Activated T-cell treated with anti-CD3 and anti-CD28 coated beads for 48 hours (primary cell): ENCODE measurements around the gene SHD.

Source experiments
- DNase-seq: peaks from one replicate; pipeline ENCODE4 v3.0.0-alpha.2; 2020; ENCODE audit warnings: low read depth

The SHD gene

DNA sequence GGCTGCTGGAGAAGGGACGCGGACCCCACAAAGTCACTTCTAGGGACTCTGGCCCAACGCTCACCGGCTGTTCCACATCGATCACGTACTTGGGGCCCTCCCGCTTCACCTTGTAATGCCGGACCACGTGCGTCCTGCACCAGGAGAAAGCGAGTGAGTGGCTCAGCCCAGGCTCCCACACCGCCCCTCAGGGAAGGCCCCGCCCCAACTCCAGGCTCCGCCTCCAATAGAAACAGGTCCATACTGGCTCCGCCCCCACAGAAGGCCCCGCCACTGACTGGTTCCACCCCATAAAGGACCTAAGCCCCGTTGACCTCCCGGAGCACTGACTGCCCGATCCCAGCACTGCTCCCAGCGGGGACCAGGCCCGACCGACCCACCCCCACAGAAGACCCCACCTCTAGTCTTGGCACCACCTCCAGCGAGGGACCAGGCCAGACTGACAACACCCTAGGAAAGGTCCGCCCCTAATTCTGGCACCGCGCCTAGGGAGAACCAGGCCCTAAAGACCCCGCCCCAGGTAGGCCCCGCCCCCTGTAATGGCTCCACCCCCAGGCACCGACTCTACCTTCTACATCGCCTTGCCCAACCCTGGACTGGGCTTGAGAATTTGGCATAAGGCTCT, 48.3 kb downstream of the SHD start:
- peak; percentile 85 for DNase-seq

DNA sequence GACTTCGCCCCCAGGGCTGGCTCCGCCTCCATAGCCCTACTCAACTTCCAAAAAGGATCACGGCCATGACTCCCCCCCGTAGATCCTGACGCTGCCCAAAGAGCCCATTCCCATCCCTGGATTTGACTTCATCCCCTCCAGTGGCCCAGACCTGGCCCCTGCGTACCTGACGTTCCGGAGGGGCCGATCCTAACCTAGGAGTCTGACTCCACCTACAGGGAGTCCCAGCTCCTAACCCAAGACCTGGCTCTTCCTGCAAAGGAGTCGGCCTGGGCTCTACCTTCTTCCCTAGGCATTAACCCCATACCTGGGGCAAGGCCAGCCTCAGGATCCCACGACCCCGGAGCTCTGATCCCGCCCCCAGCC, 48.8 kb downstream of the SHD start:
- DNase-seq = no peak

DNA sequence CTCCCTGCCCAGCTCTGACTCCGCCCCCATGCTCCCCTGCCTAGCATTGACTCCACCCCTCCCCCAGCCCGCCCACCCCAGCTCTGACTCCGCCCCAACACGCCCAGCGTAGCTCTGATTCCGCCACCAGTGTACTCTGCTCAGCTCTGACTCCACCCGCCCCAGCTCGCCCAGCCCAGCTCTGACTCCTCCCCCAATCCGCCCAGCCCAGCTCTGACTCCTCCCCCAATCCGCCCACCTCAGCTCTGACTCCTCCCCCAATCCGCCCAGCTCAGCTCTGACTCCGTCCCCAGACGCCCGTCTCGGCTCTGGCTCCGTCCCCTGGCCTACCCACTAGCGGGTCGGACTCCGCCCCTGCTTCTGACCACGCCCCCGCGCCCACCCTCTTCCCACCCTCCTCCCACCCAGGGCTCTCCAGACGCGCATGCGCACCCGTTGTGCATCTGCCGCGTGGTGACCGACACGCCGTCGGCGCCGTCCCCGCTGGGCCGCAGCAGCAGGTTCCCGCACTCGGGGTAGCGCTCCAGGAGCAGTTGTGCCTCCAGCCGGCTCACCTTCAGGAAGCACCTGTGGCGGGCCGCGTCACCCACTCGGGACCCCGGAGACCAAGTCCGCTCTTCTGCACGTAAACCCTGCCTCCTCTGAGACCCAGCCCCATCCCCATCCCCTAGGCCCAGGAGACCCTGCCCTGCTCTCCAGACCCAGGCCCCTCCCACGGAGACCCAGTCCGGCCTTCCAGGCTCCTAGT, 49.4 kb downstream of the SHD start:
- DNase-seq = peak; percentile 98

DNA sequence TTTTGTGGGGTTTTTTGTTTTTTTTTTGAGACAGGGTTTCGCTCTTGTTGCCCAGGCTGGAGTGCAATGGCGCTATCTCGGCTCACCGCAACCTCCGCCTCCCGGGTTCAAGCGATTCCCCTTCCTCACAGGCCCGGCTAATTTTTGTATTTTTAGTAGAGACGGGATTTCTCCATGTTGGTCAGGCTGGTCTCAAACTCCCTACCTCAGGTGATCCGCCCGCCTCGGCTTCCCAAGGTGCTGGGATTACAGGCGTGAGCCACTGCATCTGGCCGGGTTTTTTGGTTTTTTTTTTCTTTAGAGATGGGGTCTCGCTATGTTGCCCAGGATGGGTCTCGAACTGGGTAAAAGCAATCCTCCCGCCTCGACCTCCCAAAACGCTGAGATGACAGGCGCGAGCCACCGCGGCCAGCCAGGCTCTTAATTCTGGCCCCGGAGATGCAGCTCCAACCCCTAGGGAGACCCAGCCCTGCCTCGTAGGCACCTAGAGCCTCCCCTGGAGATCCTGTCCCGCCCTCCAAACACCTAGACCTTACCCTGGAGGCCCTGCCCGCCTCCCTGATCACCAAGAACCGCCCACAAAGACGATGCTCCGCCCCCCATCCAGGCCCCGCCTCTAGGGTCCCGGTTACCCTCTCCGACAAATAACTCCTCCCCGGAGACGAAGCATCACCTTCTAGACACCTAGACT, 50.1 kb downstream of the SHD start:
- peak; percentile 65 for DNase-seq

DNA sequence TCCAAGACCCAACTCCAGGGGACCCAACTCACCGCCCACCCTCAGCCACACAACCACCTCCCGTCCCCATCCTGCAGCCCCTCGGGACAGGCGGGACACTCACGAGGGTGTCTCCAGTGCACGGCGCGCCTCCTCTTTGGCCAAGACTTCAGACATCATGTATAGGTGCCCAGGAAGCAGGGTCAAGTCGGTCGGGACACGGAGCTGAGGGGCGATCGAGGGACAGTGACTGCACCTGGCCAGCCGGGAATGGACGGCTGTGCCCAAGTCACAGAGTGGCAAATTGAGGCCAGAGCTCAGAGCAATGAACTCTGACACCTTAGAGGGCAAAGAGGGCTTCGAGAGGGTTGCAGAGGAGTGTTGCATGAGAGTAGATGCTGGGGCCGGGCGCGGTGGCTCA, 50.8 kb downstream of the SHD start:
- DNase-seq = no peak

DNA sequence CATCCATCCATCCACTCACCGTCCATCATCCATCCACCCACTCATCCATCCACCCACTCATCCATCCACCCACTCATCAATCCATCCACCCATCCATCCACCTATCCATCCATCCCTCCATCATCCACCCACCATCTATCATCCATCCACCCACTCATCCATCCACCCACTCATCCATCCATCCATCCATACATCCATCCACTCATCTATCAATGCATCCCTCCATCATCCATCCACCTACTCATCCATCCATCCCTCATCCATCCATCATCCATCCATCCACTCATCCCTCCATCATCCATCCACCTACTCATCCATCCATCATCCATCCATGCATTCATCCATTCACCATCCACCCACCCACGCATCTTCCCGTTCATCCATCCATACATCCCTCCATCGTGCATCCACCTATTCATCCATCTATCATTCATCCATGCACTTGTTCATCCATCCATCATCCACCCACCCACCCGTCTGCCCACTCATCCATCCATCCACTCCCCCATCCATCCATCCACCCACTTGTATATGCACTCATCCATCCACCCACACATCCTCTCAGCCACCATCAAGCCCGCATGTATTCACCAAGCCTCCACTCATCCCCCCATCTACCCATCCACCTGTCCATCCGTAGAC, 56.0 kb downstream of the SHD start:
- DNase-seq = no peak

DNA sequence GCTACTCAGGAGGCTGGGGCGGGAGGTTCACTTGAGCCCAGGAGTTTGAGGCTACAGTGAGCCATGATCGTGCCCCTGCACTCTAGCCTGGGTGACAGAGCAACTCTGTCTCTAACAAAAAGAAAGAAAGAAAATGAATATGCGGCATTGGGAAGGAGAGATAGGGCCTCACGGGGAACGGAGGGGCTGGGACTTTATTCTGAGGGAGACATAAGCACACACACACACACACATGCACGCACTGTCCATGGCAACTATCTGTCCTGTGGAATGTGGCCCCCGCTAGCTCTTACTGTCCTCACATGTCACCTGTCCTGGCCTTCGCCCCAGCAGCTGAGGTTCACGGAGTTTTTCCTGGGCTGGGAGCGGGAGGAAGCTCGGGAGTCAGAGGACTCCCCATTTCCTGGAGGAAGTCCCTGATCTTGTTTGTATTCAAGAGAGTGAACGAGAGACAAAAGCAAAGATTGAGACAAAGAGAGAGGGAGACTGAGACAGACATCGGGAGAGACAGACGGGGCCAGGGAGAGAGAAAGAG, 58.9 kb downstream of the SHD start:
- DNase-seq = no peak

DNA sequence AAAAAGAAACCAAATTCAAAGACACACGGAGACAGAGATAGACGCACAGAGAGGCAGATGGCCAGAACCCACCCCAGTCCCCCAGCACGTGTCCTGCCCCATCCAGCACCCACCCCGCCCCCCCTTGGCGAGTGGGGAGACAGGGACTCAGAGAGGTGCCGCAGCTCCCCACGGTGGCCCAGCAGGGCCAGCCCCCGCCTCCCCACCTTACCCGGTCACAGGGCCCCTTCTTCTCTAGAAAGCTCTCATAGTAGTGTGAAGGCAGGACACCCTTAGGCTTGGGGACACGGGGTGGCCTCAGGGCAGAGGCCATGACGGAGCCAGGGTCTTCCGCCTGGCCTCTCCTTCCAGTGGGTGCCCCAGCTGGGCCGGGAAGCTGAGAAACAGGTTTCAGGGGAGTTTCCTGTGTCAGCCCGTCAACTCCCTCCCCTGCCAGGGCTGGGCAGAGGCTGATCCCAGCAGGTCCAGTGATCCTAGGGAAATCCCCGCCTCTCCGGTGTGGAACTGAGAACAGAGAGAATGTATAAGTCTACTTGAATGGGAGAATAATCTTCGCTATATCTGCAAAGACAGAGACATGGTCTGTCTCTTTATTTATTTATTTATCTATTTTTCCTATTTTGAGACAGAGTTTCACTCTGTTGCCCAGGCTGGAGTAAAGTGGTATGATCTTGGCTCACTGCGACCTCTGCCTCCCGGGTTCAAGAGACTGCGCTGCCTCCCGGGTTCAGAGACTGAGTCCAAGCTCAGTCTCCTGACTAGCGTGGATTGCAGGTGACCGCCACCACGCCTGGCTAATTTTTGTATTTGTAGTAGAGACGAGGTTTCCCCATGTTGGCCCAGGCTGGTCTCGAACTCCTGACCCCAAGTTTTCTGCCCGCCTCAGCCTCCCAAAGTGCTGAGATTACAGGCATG, 59.6 kb downstream of the SHD start, which contains the start of gene STAP2:
Gene STAP2 (minus strand): TSS at position 387 of the 915 bp plus-strand sequence. CDS start 74 bp downstream, at position 313.
- no peak for DNase-seq
